Pancreas (tissue), 10 donors: ENCODE results near the gene ANP32B. TPM values are rescaled to one million over a fixed set of nuclear protein-coding genes. Genes with fewer than 3 reads are reported as not detected.
A peak's percentile ranks its signal among the peaks of the same experiment; 100 is the strongest.

Source experiments
- ATAC-seq, 4 donors: fragments of 200-7000 bp; cut with Tn5 transposase; one replicate each; pipeline versions ENCODE4 v1.8.0 to v1.9.1; 2020; ENCODE audit warnings: mild to moderate bottlenecking in 4 of 4, moderate library complexity in 4 of 4
- DNase-seq, 6 donors: peaks; one replicate each; pipeline ENCODE4 v3.0.0-alpha.2; 2020
- FAIRE-seq: peaks from 2 replicates; lab custom pipeline; 2012; peaks lifted over from hg19 to GRCh38; lab: Jason Lieb, UNC
- H3K27ac ChIP-seq, 4 donors: fragments of 200-600 bp; sonication (generic); 1 replicate in 3 of 4; 2 replicates in 1 of 4; pipeline versions ENCODE4 v1.5.0 to v1.8.0; 2020
- H3K27me3 ChIP-seq, 4 donors: fragments of 200-600 bp; one replicate each; pipeline ENCODE4 v1.8.0; 2021
- H3K36me3 ChIP-seq, 3 donors: fragments of 200-600 bp; sonication (generic) in 1 of 3; one replicate each; pipeline versions ENCODE4 v1.5.0 to v1.8.0; 2020 to 2021
- H3K4me1 ChIP-seq, 3 donors: fragments of 200-600 bp; one replicate each; pipeline ENCODE4 v1.8.0; 2021
- H3K4me3 ChIP-seq, 4 donors: fragments of 200-600 bp; sonication (generic) in 2 of 4; one replicate each; pipeline versions ENCODE4 v1.5.0 to v1.8.0; 2020 to 2021
- H3K9me3 ChIP-seq, 4 donors: fragments of 200-600 bp; one replicate each; pipeline ENCODE4 v1.8.0; 2021
- CTCF ChIP-seq, 4 donors: fragments of 200-600 bp; sonication (generic) in 3 of 4; IDR thresholded peaks; one replicate each; pipeline versions ENCODE4 v1.5.0 to v1.8.0; 2021; ENCODE audit warnings: antibody characterized with exemption in 4 of 4
- WGBS, 2 donors: extraction: QIAGEN DNeasy Blood & Tissue Kit; methylation state at CpG; one replicate each; pipeline ENCODE4 v1.1.7; 2013; 5-methylcytosine and 5-hydroxymethylcytosine counted together
- intact Hi-C, 3 donors: fragments of 100-400 bp; cut with DNase I; formaldehyde crosslinking; loops; one replicate each; pipeline versions ENCODE4 v1.11.1 to v1.14.2; 2022
- polyA plus RNA-seq, 2 donors: library from polyadenylated mRNA; stranded (reverse); fragments of 200-250 nt; gene quantifications; one replicate each; pipeline ENCODE4 v1.2.3, GENCODE V29; 2013
- total RNA-seq, 6 donors: library from RNA; stranded (reverse); fragmentation: NEBNext Ultra II Directional in 4 of 6; extraction: Animal tissue kit (Norgen Biotek cat#: 25700) in 4 of 6; gene quantifications; one replicate each; pipeline versions ENCODE4 v1.2.1 to v1.2.4, GENCODE V29; 2021 to 2023
- donor health status: healthy with polysubstance abuse.
- donor health status: DM: no; HTN: no; CAD: no; lungs with moderate emphysema.
- donor health status: DM: no; HTN: no; CAD: no.
- donor health status: control.
- donor health status: control.
- donor health status: Bipolar disorder and iron deficiency.
- donor health status: DM: yes; HTN: yes; CAD: no.
- donor health status: DM: no; HTN: no; CAD: no.
- donor health status: DM: no; HTN: no; CAD: no.
- donor health status: DM: yes; HTN: yes; CAD: no.

ANP32B gene
- total and polyA plus RNA-seq, 8 donors: 48.8 to 89.3 (median 71.1) TPM

- intact Hi-C loops: loop anchor here in 2 of 3 donors (10.0 kb wide), 2 partner anchors 97 to 107 kb away; partner anchors contain the start of genes HEMGN (in 1 of the 2) and TRMO (in 1 of the 2)
- H3K4me1 ChIP-seq: no peaks in the 10 kb centered on the region
- TF ChIP-seq CTCF (IDR thresholded peaks at IDR 0.05): no peak
These were observed 48.8 kb downstream of the ANP32B start for GRCh38 chr9:98031935-98032334.

GRCh38 chr9:98034593-98035546, 51.7 kb downstream of the ANP32B start:
- DNase-seq (peak; percentile 67 to 93 (median 85)), ATAC-seq (peak; percentile 89 to 99 (median 96)), FAIRE-seq (no peak)
- H3K4me3 ChIP-seq: no peak overlapping the region
- H3K9me3 ChIP-seq: no peaks in the 10 kb centered on the region
- intact Hi-C loops: loop anchor here in 2 of 3 donors (10.0 kb wide), 2 partner anchors 100 to 110 kb away; partner anchors contain the start of genes HEMGN (in 1 of the 2) and TRMO (in 1 of the 2)
- no peak overlapping the region for H3K27ac ChIP-seq
- WGBS, 2 donors: 28 to 32% methylated on average over 20 of the region's 20 CpGs
- TF ChIP-seq CTCF (IDR thresholded peaks at IDR 0.05): peak; percentile 63 to 84 (median 80)
- no peaks in the 10 kb centered on the region for H3K36me3 ChIP-seq
- H3K4me1 ChIP-seq: no peaks in the 10 kb centered on the region
- H3K27me3 ChIP-seq: no peaks in the 10 kb centered on the region

More at GRCh38 chr9:98031935-98032334, 48.8 kb downstream of the ANP32B start:
- no peak overlapping the region for H3K27ac ChIP-seq
- FAIRE-seq: no peak
- H3K4me3 ChIP-seq: no peak overlapping the region
- ATAC-seq: no peak
- 89 to 95% methylated on average over 1 of the region's 1 CpG for WGBS, 2 donors
- DNase-seq: no peak
- H3K9me3 ChIP-seq: no peaks in the 10 kb centered on the region
- H3K27me3 ChIP-seq: no peaks in the 10 kb centered on the region
- no peaks in the 10 kb centered on the region for H3K36me3 ChIP-seq

GRCh38 chr9:98037357-98037756, 54.2 kb downstream of the ANP32B start:
- no peak overlapping the region for H3K4me3 ChIP-seq
- DNase-seq (no peak), FAIRE-seq (no peak), ATAC-seq (peak in 2 of 4 donors; percentile 11 to 31)
- H3K36me3 ChIP-seq: no peaks in the 10 kb centered on the region
- H3K27me3 ChIP-seq: no peaks in the 10 kb centered on the region
- intact Hi-C loops: loop anchor here in 2 of 3 donors (10.0 kb wide), 2 partner anchors 103 to 113 kb away; partner anchors contain the start of genes HEMGN (in 1 of the 2) and TRMO (in 1 of the 2)
- no peaks in the 10 kb centered on the region for H3K9me3 ChIP-seq
- no peaks in the 10 kb centered on the region for H3K4me1 ChIP-seq
- TF ChIP-seq CTCF (IDR thresholded peaks at IDR 0.05): no peak
- no peak overlapping the region for H3K27ac ChIP-seq

- Histone ChIP-seq H3K27me3 (no peaks in the 10 kb centered on the region), H3K9me3 (no peaks in the 10 kb centered on the region), H3K27ac (no peak overlapping the region), H3K36me3 (no peaks in the 10 kb centered on the region), H3K4me3 (no peak overlapping the region), H3K4me1 (no peaks in the 10 kb centered on the region)
- FAIRE-seq (no peak), ATAC-seq (no peak), DNase-seq (no peak)
- 58 to 63% methylated on average over 8 of the region's 8 CpGs for WGBS, 2 donors
- intact Hi-C loops: loop anchor here in 2 of 3 donors (10.0 kb wide), 2 partner anchors 104 to 114 kb away; partner anchors contain the start of genes HEMGN (in 1 of the 2) and TRMO (in 1 of the 2)
- TF ChIP-seq CTCF (IDR thresholded peaks at IDR 0.05): no peak
These were observed 55.8 kb downstream of the ANP32B start for GRCh38 chr9:98038958-98039357.
